ENCODE measurements around the gene REG4.

Gene REG4

DNA sequence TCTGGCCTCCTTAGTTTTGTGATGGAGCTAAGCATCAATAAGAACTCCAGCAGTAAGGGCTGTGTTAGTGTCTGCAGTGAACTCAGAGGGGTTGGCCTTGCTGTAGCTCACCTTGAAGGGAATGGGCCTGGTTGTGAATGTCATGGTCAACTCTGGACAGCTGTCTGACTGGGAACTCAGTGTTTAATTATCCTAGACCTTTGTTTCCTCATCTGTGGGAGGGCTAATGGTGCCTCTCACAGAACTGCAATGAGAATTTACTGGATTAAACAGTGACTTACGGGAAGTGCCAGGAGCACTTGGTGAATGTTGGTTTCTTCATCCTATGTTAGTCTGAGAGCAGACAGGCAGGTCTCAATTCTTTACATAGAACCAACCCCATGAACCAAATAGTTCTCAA is 66.2 kb downstream of the REG4 start:
- no peak for TF ChIP-seq GATA2 (IDR thresholded peaks at IDR 0.05; ENCODE audit: low read depth, low read length)
- TF ChIP-seq GATA3 (IDR thresholded peaks at IDR 0.05; ENCODE audit: low read depth, low read length) = no peak

- TF ChIP-seq GATA2 (IDR thresholded peaks at IDR 0.05; ENCODE audit: low read depth, low read length) (no peak), GATA3 (IDR thresholded peaks at IDR 0.05; ENCODE audit: low read depth, low read length) (no peak)
These were observed 66.7 kb downstream of the REG4 start for GRCh38 chr1:119744598-119744942.
